Fibroblast of lung (primary cell): Measurements from ENCODE around the gene ETNK2.

ENCODE experiments used
- CTCF ChIP-seq, 2 donors: IDR thresholded peaks in 1 of 2; conservative IDR thresholded peaks in 1 of 2; 1 replicate in 1 of 2; 2 replicates in 1 of 2; pipeline ENCODE4 v1.5.1; 2011 to 2012; ENCODE audit warnings: low read length in 2 of 2, control low read depth in 1 of 2, inconsistent platforms in 1 of 2, low read depth in 1 of 2, mild to moderate bottlenecking in 1 of 2
- EZH2 ChIP-seq: IDR thresholded peaks from 2 replicates; pipeline ENCODE4 v1.5.1; 2012; ENCODE audit warnings: low read length, control low read depth, mild to moderate bottlenecking; ENCODE audit errors: missing control alignments

- no peak for TF ChIP-seq CTCF (conservative IDR thresholded peaks at IDR 0.05 in 1 of 2, IDR thresholded peaks at IDR 0.05 in 1 of 2; ENCODE audit: low read depth in 1 of 2, low read length in 2 of 2)
- no peak for TF ChIP-seq EZH2
Observed at GRCh38 chr1:204126956-204127355, 24.9 kb downstream of the ETNK2 start.
